OCI-LY1 (cell line): Measurements from ENCODE around the gene FTL.

Experiments used
- H2AFZ ChIP-seq: fragments of 200-600 bp; sonication (generic), shearing (Covaris generic); 2 replicates; pipeline ENCODE4 v1.6.0; 2014; ENCODE audit warnings: antibody characterized with exemption, mild to moderate bottlenecking, low read length
- H3F3A ChIP-seq: fragments of 200-600 bp; sonication (generic), shearing (Covaris generic); 2 replicates; pipeline ENCODE4 v1.6.0; 2014; ENCODE audit warnings: mild to moderate bottlenecking, antibody characterized with exemption, low read length, moderate library complexity; ENCODE audit not compliant: insufficient read depth
- H3K27ac ChIP-seq: fragments of 200-600 bp; sonication (generic); 2 replicates; pipeline ENCODE4 v1.5.1; 2014; ENCODE audit warnings: low read length, mixed run types, mild to moderate bottlenecking, low read depth; ENCODE audit not compliant: poor library complexity, severe bottlenecking
- H3K27me3 ChIP-seq: fragments of 200-600 bp; sonication (generic); 2 replicates; pipeline ENCODE4 v1.6.0; 2014; ENCODE audit warnings: antibody characterized with exemption, mild to moderate bottlenecking, low read length, moderate library complexity; ENCODE audit not compliant: insufficient read depth
- H3K36me3 ChIP-seq: fragments of 200-600 bp; sonication (generic); 2 replicates; pipeline ENCODE4 v1.6.1; 2014; ENCODE audit warnings: mild to moderate bottlenecking, antibody characterized with exemption, low read length, moderate library complexity, mixed read lengths; ENCODE audit not compliant: insufficient read depth
- H3K4me1 ChIP-seq: fragments of 200-600 bp; sonication (generic); 2 replicates; pipeline ENCODE4 v1.5.1; 2014; ENCODE audit warnings: mild to moderate bottlenecking, low read length, moderate library complexity; ENCODE audit not compliant: insufficient read depth, severe bottlenecking
- H3K4me2 ChIP-seq: fragments of 200-600 bp; sonication (generic), shearing (Covaris generic); 2 replicates; pipeline ENCODE4 v1.6.1; 2014; ENCODE audit warnings: low read length
- H3K4me3 ChIP-seq: fragments of 200-600 bp; sonication (generic); 2 replicates; pipeline ENCODE4 v1.5.1; 2014; ENCODE audit warnings: low read length, low read depth, mild to moderate bottlenecking, mixed read lengths; ENCODE audit not compliant: poor library complexity, severe bottlenecking
- H3K79me2 ChIP-seq: fragments of 200-600 bp; shearing (Covaris generic); 2 replicates; pipeline ENCODE4 v1.6.1; 2016; ENCODE audit warnings: mixed run types, low read length, mixed read lengths; ENCODE audit not compliant: insufficient read depth
- H3K9ac ChIP-seq: fragments of 200-600 bp; sonication (generic), shearing (Covaris generic); 2 replicates; pipeline ENCODE4 v1.6.1; 2014; ENCODE audit warnings: mild to moderate bottlenecking, low read length, mixed read lengths
- H3K9me2 ChIP-seq: fragments of 200-600 bp; sonication (generic), shearing (Covaris generic); 2 replicates; pipeline ENCODE4 v1.6.1; 2014; ENCODE audit warnings: low read depth, mild to moderate bottlenecking, low read length, mixed read lengths
- H3K9me3 ChIP-seq: fragments of 200-600 bp; shearing (Covaris generic); 2 replicates; pipeline ENCODE4 v1.6.1; 2014; ENCODE audit warnings: low read length, mixed read lengths
- H4K20me1 ChIP-seq: fragments of 200-600 bp; sonication (generic), shearing (Covaris generic); 2 replicates; pipeline ENCODE4 v1.6.0; 2016; ENCODE audit warnings: mild to moderate bottlenecking, low read length; ENCODE audit not compliant: insufficient read depth
- CTCF ChIP-seq: fragments of 200-600 bp; sonication (generic), shearing (Covaris generic); IDR thresholded peaks from 2 replicates; pipeline ENCODE4 v1.5.1; 2017; ENCODE audit warnings: mild to moderate bottlenecking, antibody characterized with exemption, low read length, moderate library complexity, mixed read lengths
- EZH2 ChIP-seq: fragments of 200-600 bp; sonication (generic), shearing (Covaris generic); IDR thresholded peaks from 2 replicates; pipeline ENCODE4 v1.8.0; 2017; ENCODE audit warnings: borderline replicate concordance, mixed run types, mild to moderate bottlenecking, antibody characterized with exemption, low read length, moderate library complexity, mixed read lengths

The FTL gene

DNA sequence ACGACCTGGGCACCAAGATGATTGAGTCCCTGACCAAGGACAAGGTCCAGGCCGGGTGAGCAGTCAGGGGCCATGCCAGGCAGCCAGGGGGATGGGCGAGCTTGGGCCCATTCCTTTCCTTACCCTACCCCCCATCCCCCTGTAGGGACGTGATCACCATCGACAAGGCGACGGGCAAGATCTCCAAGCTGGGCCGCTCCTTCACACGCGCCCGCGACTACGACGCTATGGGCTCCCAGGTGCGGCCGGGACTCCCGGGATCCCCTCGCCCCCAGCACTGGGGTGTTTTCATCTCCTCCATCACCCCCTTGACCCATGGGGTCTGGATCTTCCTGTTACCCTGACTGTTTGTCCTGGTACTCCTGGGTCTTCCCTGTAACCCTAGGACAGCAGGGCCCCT, 44.7 kb downstream of the FTL start:
- no peaks in the 10 kb centered on the region for H3K9me2 ChIP-seq
- peaks cover 84% of the 10 kb centered on the region for H3K36me3 ChIP-seq
- H3K27ac ChIP-seq, result no peak overlapping the region
- no peak overlapping the region for H2AFZ ChIP-seq
- no peaks in the 10 kb centered on the region for H4K20me1 ChIP-seq
- H3K4me1 ChIP-seq, result no peaks in the 10 kb centered on the region
- H3K9me3 ChIP-seq, result no peaks in the 10 kb centered on the region
- H3K9ac ChIP-seq, result no peak overlapping the region
- TF ChIP-seq EZH2, result no peak
- TF ChIP-seq CTCF, result no peak
- H3K79me2 ChIP-seq, result no peaks in the 10 kb centered on the region
- no peaks in the 10 kb centered on the region for H3K27me3 ChIP-seq
- H3F3A ChIP-seq, result no peaks in the 10 kb centered on the region
- H3K4me2 ChIP-seq, result no peak overlapping the region
- no peak overlapping the region for H3K4me3 ChIP-seq

GRCh38 chr19:49010453-49010852, 45.3 kb downstream of the FTL start:
- Histone ChIP-seq H4K20me1 (no peaks in the 10 kb centered on the region), H3K9me2 (no peaks in the 10 kb centered on the region), H3K4me3 (no peak overlapping the region), H2AFZ (no peak overlapping the region), H3K4me2 (no peak overlapping the region), H3K27ac (no peak overlapping the region), H3K9me3 (no peaks in the 10 kb centered on the region), H3K9ac (no peak overlapping the region), H3K79me2 (no peaks in the 10 kb centered on the region), H3K27me3 (no peaks in the 10 kb centered on the region), H3F3A (no peaks in the 10 kb centered on the region), H3K36me3 (peaks cover 84% of the 10 kb centered on the region), H3K4me1 (no peaks in the 10 kb centered on the region)
- TF ChIP-seq CTCF (no peak), EZH2 (no peak)

DNA sequence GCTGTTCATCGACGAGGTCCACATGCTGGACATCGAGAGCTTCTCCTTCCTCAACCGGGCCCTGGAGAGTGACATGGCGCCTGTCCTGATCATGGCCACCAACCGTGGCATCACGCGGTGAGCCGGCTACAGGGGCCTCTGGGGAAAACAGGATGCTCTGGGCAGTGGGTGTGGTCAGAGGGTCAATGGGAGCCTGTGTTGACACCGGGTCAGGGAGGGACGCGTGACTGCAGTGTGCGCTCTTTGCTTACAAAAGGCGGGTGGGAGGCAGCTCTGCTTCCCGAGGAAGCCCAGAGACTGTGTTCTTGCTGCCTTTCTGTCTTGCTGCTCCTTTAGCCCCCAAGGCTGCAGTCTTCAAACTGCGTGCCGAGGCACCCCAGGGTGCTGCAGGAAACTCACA, 46.1 kb downstream of the FTL start:
- no peak for TF ChIP-seq EZH2
- TF ChIP-seq CTCF, result no peak
- Histone ChIP-seq H3F3A (no peaks in the 10 kb centered on the region), H3K4me1 (no peaks in the 10 kb centered on the region), H3K9me3 (no peaks in the 10 kb centered on the region), H3K9me2 (no peaks in the 10 kb centered on the region), H3K4me3 (no peak overlapping the region), H3K9ac (no peak overlapping the region), H3K79me2 (no peaks in the 10 kb centered on the region), H2AFZ (no peak overlapping the region), H3K27ac (no peak overlapping the region), H4K20me1 (no peaks in the 10 kb centered on the region), H3K27me3 (no peaks in the 10 kb centered on the region), H3K4me2 (no peak overlapping the region), H3K36me3 (peaks cover 84% of the 10 kb centered on the region)
